ENCODE data around the gene CFAP161.

DNA sequence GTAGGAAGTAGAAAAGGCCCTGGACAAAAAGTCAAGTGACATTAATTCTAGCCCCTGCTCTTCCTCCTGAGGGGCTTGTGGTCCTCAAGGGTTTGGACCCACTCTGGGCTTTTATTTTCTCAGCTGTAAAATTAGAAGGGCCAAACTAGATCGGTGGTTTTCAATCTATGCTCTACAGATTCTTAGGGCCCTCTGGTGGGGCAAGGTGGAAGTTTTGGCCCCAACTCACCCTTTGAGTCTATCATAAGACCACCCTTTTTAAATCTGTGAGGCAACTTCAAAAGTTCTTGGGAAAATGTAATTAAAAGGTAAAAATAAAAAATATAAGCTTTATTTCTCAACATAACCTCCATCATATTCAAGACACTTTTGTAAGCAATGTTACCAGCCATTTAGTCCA is 25.6 kb upstream of the CFAP161 start:
- TF ChIP-seq ZNF704 (tag by site-specific recombination; IDR thresholded peaks at IDR 0.05), result no peak
- TF ChIP-seq CTCF (tag by site-specific recombination; IDR thresholded peaks at IDR 0.05), result no peak
- TF ChIP-seq, protein P1, sequence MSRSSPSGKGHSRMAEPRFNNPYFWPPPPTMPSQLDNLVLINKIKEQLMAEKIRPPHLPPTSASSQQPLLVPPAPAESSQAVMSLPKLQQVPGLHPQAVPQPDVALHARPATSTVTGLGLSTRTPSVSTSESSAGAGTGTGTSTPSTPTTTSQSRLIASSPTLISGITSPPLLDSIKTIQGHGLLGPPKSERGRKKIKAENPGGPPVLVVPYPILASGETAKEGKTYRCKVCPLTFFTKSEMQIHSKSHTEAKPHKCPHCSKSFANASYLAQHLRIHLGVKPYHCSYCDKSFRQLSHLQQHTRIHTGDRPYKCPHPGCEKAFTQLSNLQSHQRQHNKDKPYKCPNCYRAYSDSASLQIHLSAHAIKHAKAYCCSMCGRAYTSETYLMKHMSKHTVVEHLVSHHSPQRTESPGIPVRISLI (tag by site-specific recombination; IDR thresholded peaks at IDR 0.05), result no peak
- TF ChIP-seq ZNF132 (tag by site-specific recombination; IDR thresholded peaks at IDR 0.05; ENCODE audit: borderline replicate concordance), result no peak
- no peak for TF ChIP-seq ZNF529 (tag by site-specific recombination; IDR thresholded peaks at IDR 0.05; ENCODE audit: insufficient replicate concordance)
- no peak for TF ChIP-seq HOXD13 (CRISPR knock-in tag; IDR thresholded peaks at IDR 0.05; ENCODE audit: borderline replicate concordance)
- TF ChIP-seq ZNF280D (tag by site-specific recombination; IDR thresholded peaks at IDR 0.05), result no peak
- no peak for TF ChIP-seq ZNF792 (tag by site-specific recombination; IDR thresholded peaks at IDR 0.05)
- TF ChIP-seq ZNF660 (tag by site-specific recombination; IDR thresholded peaks at IDR 0.05), result no peak
- TF ChIP-seq ZNF350 (tag by site-specific recombination; IDR thresholded peaks at IDR 0.05), result no peak
- no peak for TF ChIP-seq ZNF174 (tag by site-specific recombination; IDR thresholded peaks at IDR 0.05)

Measured in HEK293 (cell line).